ENCODE results near the gene PPP1R14D.

GRCh38 chr15:40766194-40766815 lies 62.2 kb downstream of the PPP1R14D start:
- TF ChIP-seq, protein P1, sequence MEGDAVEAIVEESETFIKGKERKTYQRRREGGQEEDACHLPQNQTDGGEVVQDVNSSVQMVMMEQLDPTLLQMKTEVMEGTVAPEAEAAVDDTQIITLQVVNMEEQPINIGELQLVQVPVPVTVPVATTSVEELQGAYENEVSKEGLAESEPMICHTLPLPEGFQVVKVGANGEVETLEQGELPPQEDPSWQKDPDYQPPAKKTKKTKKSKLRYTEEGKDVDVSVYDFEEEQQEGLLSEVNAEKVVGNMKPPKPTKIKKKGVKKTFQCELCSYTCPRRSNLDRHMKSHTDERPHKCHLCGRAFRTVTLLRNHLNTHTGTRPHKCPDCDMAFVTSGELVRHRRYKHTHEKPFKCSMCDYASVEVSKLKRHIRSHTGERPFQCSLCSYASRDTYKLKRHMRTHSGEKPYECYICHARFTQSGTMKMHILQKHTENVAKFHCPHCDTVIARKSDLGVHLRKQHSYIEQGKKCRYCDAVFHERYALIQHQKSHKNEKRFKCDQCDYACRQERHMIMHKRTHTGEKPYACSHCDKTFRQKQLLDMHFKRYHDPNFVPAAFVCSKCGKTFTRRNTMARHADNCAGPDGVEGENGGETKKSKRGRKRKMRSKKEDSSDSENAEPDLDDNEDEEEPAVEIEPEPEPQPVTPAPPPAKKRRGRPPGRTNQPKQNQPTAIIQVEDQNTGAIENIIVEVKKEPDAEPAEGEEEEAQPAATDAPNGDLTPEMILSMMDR (IDR thresholded peaks at IDR 0.05): no peak
- no peak for TF ChIP-seq POLR2A (IDR thresholded peaks at IDR 0.05)
